Muscle of back (tissue), 11 donors: ENCODE data around the gene C1R. TPM values are rescaled to one million over a fixed set of nuclear protein-coding genes. Genes with fewer than 3 reads are reported as not detected.
"Not testable (repeated sequence)": the region's sequence is repeated elsewhere in the genome, so short reads cannot be mapped to it uniquely, and the experiment has no call there.

Experiments used
- DNase-seq, 3 donors: peaks; one replicate each; pipeline versions ENCODE4 v3.0.0 to v3.0.0-alpha.2; 2013
- polyA plus RNA-seq, 10 donors: library from polyadenylated mRNA; unstranded; fragments of 120-200 nt; gene quantifications; one replicate each; pipeline ENCODE4 v1.2.1, GENCODE V29; 2013; ENCODE audit not compliant: insufficient read length in 10 of 10

The C1R gene
- polyA plus RNA-seq, 10 donors = 80.3 to 122 (median 98.4) TPM

DNA sequence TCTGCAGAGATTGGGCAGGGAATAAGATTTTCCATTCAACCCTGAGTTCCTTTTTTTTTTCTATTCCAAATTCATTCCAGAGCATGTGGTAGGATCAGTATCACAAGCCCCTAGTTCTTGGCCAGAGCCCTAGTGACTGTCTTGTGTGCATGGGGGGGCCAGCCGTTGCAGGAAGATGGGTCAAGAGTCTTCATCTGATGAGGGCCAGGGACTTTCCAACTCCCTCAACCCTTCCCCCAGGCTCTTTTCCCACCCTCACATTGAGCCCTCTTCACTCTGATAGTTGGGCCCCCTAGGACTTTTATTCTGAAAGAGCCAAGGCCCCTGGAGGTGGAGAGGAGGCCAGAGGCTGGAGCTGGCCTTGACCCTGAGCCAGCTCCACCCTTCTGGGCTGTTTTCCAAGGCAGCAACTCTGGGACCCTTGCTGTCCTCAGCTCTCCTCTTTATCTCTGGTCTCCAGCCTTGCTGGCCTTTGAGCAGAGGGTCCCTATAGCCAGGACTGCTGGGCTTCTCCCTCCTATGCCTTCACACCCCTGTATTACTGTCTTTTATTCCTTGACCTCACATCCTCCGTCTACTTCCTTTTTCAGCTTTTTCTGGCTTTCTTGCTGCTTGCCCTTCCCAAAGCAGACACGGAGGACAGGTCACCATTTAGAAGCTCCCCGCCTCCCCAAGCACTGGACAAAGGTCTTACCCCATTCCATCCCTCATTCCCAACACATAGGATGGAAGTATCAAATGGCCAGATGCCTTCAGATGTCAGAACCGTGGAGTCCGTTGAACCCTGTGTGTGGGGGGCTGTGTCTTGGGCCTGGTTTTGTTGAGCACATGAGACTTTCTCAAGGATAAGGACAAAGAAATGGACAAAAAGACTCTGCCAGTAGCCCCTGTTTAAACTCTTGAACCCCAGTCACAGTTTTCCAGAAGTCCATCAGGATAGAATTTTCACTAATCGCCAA, 30.8 kb upstream of the C1R start:
- DNase-seq = peak; percentile 53 to 86 (median 71)

DNA sequence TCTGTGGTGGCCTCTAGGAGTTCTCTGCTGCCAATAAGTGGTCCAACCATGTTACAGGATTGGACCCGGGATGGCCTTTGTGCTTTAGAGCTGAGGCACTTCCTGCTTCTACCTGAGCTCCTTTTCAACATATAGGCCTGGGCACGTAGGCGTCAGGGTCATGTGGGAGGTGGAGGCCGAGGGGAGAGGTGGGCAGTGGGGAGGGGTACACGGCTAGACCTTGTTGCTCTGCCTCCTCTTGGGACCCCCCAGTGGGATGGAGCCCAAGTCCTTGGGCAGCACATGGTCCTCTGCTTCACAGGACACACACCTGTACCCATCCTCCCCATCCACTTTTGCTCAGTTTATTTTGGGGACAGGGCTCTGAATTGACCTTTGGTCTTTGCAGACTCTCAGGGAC, 29.1 kb upstream of the C1R start:
- DNase-seq = no peak

DNA sequence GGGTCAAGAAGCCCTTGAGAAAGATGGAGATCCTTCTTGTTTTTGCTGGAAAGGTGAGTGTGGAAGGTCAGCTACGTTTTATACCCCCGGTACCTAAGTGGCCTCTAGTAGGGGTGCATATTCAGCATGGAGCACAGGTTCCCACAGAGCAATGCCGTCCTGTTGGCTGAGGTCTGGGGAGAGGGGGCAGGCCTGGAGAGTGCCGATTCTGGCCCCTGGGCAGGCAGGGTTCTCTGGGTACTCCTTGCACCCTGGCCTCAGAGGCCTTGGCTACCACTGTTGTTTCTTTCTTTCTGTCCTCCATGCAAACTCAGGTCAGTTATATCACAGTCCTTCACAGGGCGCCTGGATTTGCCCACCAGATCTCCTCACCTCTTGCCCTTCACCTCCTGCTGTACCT, 27.9 kb upstream of the C1R start:
- no peak for DNase-seq

DNA sequence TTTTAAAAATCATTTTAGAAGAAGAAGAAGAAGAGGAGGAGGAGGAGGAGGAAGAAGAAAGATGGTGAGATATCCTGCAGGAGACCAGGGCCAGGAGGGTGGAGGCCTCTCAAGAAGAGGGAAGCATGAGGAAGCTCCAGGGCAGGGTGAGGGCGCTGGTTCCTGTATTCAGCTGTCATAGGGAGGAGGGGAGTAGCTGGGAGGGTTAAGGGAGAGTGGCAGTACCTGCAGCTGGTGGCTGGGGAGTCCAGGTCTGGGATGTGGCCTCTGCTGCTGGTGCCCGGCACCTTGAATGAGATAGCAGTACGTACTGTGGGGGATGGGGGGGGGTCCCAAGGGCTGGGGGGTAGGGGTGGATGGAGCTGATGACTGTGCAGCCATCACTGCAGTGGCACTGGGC, 26.6 kb upstream of the C1R start:
- DNase-seq = no peak

DNA sequence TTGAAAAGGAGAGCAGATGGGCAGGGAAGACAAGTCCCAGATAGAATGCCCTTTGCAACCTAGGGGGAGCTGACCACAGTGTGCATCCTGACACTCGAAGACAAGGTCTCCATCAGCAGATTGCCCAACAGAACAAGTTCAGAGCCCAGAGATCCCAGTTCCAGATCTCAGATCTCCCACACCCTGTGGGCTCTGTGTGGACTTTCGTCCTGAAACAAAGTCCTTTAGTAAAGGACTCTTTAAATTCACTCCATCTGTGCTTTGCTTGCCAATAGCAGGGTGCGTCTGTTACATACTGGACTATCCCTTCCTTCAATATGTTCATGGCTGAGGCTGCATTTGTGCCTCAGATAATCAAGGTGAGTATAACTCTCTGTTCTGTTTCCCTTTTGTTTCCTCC, 25.4 kb upstream of the C1R start:
- DNase-seq = no peak

DNA sequence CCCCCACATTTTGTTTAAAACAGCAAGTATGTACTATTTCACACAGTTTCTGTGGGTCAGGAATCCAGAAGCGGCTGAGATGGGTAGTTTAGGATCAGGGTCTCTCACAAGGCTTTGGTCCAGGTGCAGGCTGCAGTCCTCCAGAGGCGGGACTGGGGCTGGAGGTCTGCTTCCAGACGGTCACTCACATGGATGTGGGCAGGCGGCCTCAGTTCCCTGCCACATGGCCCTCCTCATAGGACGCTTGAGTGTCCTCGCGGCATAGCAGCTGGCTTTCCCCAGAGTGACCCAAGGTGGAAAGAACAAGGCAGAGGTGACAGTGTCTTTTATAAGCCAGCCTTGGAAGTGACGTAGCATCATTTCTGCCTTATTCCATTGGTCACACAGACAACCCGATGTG, 24.7 kb upstream of the C1R start:
- DNase-seq = no peak

DNA sequence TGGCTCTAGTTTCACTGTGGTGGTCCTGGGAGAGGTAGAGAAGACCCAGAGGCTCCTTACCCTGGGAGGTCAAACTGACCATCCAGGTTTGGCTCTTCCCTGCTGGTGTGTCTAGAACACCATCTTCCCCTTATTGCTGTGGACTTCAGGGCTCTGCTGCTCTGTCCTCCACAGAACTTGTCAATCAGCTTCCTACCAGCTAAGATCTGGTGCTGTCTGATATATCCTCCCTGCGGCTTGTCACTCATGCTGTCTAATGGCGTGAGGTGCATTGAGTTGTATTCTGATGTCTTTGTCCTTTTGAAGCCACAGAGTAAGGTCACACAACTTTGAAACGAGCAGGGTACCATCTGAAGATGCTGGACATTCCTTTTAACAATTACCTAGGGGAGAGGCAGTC, 24.0 kb upstream of the C1R start:
- no peak for DNase-seq

DNA sequence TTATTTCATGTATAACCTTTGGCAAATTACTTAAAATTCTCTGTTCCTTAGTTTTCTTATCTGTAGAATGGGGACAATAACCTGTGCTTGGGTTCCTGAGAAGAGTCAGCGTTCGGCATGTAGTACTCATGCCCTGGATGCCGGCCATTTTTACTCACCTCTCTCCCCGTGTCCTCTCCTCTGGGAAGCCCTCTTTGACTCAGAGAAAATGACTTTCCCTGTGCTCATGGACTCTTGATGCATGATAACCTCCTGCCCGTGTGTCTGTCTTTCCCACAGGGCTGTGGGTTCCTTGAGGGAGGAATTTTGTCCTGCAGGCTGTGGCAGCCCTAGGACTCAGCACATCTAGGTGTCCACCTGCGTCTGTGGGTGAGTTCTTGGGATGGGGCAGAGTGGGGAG, 22.6 kb upstream of the C1R start:
- no peak for DNase-seq

DNA sequence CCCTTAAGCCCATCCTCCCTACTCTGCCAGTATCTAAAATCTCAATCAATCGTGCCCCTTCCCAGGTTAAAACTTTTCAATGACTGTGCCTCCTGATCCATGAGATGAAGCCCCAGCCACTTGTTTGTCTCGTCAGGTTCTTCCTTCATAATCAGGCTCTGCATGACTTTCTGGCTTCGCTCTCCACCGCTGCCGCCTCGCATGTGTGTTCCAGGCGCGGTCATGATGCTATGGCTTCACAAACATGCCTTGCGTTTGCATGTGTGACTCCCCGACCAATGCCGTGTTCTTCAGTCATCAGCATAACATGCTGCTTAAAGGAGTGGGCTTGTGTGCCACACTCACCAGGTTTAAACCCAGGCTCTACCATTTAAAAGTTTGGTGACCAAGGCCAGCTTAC, 21.8 kb upstream of the C1R start:
- no peak for DNase-seq

DNA sequence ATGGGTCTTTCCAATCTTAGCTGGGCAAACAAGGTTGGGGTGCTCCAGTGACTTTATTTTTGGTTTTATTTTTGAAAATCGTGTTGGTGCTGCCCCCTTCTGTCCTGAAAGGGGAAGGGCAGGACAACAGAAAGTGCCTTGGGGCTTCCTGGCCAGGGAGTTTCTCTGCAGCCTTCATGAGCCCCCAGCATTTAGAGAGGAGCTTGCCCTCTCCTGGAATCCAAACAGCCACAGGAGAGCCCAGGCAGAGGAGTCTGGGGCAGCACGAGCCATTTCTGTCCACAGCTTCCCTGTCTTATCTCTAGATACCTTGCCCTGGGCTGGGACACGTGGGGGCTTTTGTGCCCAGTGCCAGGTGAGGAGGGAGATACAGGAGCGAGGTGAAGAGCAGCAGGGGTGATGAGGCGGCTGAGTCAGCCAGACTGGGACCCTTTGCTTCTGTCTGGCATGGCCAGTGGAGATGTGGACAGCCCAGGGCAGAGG, 21.2 kb upstream of the C1R start:
- peak in 2 of 3 donors; percentile 59 to 70 for DNase-seq

DNA sequence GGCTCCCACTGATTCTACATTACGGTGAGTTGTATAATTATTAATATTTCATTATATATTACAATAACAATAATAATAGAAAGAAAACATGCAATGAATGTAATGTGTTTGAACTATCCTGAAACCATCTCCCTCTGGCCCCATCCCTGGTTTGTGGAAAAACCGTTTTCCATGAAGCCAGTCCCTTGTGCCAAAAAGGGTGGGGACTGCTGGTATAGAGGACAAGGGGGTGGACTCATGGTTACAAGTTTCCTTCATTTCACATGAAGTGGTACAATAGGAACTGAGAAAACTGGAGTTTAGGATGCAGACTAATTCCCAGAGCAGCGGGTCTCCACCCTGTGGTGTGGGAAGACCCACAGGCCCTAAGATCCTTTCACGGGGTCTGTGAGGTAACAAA, 19.8 kb upstream of the C1R start:
- DNase-seq = peak in 2 of 3 donors; percentile 75 to 87

DNA sequence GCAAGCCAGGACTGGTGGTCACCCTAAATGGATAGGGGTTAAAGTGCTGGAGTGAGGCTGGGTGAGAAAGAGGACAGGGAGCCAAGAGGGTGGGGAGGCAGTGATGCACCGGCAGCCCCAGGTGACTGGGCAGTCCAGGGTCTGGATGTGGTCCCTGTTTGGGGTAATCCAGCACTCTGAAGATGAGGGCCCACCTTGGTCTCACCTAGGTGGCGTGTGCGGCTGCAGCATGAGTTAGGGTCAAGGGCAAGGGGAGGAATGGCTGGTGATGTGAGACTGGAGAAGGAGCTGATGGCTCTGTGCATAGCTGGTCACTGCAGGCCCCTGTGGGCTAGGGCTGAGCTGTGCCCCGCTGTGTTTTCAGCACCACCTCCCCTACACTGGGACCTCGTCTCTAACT, 18.4 kb upstream of the C1R start:
- no peak for DNase-seq

DNA sequence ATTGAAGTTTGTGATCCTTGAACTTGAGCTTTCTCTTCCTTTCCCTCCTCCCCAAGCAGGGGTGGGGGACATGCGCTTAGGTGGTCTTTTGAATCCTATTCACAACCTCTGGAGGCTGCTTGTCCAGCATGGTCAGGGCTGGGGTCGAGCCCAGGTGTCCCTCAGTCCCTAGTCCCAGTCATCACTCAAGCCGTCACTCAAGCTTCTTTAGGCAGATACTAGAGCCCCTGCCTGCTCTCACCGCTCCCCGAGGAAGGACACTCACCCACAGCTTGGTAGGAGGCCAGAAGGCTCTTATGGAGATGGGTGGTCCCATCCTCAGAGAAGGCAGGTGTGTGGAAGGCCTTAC, 17.3 kb upstream of the C1R start:
- DNase-seq = no peak

DNA sequence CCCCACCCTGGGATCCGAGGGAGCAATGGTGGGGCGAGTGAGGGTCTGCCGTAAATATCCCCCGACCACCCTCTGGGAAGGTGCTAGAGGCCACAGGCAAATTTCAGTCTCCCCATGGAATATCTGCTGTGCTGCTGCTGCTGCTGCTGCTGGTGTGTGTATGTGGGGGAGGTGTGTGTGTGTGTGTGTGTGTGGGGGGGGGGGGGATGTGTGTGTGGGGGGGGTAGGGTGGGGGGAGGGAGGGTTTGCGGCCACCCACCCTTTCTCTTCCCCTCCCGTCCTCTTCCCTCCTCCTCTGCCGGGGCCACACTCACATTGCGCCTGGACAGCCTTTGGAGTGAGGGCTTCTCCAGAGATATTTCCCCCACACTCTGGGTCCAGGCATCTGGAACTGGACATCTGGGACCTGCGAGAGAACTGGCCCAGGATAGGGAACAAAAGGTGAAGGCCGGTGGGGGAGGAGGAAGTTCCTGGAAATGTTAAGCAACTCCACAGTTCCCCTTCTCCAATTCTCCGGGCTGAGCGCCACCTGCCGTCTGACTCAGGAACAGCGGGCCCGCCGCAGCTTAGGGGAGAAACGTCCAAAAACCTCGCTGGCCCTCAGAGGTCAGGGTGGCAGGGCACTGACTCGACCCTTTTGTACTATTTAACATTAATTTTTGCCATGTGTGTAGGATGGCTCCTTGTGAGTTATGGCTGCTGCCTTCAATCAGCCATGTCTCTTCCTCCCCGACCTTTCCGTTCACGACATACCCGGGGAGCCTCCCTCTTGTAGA, 16.7 kb upstream of the C1R start, which contains the start of gene C1RL:
Gene C1RL, minus strand, starts transcription at position 419 of the 776 bp plus-strand sequence. Its CDS starts 34 bp downstream, at position 385.
- DNase-seq = peak; percentile 87 to 96 (median 91)

DNA sequence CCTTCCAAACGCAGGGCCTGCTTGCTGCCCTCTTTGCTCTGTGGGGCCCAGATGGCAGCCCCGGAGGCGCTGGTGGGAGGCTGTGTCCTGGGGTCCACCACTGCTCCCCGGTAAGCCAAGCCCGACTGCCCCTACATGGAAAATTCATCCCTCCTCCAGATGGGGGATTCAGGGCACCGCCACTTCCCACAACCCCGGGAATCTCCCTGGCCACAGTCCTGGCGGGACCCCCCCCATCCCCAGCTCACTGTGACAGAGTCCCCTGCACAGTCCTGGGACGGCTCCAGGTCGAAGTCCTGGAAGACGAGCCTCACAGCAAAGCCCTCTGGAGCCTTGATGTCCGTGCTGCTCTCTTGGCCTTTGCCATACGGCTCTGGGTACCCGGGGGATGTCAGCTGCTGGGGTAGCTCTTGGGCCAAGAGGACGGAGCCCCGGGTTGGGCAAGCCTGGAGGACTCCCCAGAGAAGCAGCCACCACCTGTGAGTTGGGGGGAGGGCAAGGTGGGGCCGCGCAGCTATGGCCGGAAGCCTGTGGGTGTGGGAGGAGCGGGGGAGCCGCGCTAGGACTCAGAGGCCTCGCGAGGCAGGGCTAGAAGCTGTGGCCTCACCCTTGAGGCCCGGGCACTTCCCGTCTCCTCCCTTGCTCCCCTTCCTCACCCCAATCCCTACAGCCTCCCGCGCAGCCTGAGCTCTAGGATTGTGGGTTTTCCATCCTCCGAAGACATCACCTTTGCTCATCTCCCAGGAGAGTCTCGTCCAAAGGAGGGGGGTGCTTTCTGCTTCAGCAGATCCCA, 16.0 kb upstream of the C1R start:
- peak in 2 of 3 donors; percentile 57 to 88 for DNase-seq

DNA sequence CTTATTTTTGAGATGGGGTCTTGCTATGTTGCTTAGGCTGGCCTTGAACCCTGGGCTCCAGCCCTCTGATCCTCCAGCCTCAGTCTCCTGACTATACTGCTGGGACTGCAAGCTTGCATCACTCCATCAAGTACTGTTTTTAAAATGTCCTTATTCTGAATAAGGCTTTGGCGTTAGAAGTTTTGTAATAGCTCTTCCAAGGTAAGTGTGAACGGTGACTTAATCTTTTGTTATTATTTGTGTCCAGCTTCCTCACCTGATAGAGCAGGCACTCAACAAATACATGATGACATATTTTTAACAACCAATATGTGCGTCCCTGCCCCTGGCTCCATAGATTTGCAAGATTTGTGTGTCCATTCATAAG, 15.4 kb upstream of the C1R start:
- no peak for DNase-seq

DNA sequence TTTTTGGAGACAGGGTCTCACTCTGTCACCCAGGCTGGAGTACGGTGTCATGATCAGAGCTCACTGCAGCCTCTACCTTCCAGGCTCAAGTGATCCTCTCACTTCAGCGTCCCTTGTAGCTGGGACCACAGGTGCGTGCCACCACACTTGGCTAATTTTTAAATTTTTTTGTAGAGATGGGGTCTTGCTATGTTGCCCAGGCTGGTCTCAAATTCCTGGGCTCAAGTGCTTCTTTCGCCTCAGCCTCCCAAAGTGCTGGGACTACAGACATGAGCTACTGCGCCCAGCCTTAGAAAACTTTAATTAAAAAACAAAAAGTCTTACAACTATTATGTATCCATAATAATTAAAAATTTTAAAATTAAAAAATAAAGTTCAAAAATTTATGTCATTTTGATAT, 14.9 kb upstream of the C1R start:
- DNase-seq = not testable (repeated sequence)

DNA sequence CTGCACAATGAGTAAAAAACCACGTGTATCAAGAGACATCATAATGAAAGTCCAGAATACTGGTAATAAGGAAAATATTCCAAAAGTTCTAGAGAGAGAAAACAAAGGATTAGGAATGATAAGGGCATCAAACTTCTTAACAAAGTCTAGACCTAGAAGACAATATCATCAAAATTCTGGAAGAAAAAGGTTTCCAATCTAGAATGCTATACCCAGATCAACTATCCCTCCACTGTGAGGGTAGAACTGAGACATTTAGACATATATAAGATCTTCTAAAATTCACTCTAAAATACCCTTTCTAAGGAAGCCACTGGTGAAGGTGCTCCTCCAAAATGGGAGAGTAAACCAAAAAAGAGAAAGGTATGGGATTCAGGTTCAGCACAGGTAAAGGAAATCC, 13.8 kb upstream of the C1R start:
- no peak for DNase-seq

DNA sequence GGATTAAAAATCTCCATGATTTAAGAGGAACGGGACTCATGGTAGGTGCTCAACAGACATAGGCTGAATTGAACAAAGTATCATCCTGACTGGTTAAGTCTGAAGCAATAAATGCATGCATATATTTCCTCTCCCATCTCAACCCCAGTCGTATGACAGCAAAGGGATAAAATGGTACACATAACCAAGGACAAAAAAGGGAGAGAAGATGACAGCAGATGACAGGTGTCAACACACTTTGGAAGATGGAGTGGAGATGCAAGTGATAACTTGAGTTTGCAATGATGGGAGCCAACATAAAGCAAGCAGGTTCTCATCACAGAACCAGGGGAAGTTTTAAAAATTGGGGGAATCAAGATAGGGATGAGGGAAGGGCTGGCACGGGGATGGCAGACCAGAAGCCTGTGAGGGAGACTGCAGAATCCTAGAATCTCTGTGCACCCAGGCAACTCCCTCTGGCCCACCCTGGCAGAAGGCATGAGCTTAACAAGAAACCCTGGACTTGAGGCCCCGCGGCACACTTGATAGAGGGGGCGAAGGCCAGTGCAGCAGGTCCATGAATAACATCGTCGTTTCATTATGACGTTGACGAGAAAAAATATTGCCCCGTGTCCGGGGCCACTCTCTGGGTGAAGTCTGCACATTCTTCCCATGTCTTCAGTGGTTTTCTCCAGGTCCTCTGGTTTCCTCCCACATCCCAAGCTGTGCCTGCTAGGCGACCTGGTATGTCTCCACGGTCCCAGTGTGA, 11.8 kb upstream of the C1R start:
- no peak for DNase-seq

DNA sequence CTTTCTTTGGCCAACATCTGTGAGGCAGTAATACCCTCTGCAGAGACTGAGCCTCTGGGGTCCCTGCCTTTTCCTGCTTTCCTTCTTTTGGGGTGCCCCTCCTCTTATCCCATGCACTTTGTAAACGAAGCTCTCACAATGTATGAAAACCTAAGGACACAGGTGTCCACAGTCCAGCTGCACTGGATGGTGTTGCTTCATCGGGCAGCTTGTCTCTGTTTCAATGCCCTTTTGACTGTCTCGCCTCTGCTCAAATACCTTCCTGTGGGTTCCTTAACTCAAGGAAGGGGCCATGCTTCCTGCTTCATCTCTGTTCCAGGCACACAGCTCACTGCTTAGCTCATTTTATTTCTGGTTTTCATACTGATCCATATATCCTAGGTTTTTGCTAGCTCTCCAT, 10.3 kb upstream of the C1R start:
- DNase-seq = no peak

DNA sequence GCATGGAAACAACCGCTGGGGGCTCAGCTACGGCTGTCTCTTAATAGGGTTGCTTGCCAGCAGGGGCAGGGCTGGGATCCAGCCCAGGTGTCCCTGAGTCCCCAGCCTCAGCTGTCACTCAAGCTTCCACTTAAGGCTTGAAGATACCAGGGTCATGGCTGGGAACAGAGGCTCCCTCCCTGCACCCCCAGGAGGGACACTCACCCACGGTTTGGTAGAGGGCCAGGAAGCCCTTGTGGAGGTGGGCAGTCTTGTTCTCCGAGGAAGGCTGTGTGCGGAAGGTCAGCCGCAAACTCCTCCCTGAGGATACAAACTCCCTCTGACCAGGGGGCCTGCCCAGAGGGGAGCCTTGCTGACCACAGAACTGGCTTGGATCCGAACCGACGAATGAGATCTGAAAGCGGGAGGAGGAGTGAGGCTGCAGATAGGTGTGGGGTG, 9.5 kb upstream of the C1R start:
- DNase-seq = no peak
